HG03442 (cell line): ENCODE data around the gene HNMT.
"Not testable (repeated sequence)": the region's sequence is repeated elsewhere in the genome, so short reads cannot be mapped to it uniquely, and the experiment has no call there.

ENCODE experiments used
- ATAC-seq: cut with Tn5 transposase; IDR thresholded peaks from one replicate; pipeline ENCODE4 v1.9.1; 2021; ENCODE audit warnings: mild to moderate bottlenecking, moderate library complexity; ENCODE audit not compliant: unreplicated experiment

HNMT gene

DNA sequence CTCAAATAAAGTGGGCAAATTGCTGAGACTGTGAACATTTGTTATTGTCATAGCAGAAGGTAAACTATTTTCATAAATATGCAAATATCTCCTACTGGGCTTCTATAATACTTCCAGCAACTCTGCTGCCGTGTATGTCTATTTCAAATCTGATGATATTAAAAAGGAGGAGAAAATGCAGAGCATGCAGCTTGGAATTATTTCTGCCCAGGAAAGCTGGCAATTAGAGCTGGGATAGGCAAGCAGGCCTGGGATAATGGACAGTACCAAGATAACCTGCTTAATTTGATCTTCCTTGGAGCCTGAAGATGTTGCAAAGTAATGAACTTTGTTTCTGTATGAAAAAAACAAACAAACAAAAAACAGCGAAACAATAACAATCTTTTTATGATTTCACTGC lies 72.8 kb downstream of the HNMT start:
- ATAC-seq = no peak

DNA sequence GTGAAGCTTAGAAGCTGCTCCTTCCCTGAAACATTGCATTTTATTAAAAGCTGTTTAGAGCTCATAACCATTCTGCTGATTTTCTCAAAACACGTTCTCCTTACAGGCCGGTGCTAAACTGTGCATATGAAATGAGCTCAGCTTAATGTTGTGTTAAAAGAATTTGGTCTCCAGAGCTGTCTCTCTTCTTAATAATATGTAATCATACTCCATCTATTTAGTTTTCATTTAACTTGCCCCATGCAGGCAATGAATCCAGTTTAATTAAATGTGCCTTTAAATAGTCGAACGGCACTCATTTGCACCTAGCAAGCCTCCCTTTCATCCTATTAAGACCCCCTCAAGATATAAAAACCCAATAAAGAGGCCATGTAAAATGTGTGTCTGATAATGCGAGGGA lies 76.3 kb downstream of the HNMT start:
- no peak for ATAC-seq

DNA sequence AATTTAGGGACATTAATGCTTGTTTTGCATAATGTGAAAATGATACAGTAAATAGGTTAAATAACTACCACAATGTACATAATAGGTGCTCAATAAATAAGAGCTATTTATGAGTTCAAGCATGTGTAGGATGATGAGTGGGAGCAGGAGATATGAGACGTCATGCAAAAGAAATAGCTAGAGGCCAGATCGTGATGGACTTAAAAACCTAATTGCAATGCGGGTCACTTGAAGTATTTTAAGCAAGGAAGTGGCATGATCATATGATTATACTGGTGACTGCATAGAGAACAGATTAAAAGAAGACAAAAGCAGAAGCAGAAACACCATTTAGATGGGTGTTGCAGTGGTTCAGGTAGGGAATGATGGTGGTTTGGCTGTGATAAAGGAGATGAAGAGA lies 78.0 kb downstream of the HNMT start:
- no peak for ATAC-seq

DNA sequence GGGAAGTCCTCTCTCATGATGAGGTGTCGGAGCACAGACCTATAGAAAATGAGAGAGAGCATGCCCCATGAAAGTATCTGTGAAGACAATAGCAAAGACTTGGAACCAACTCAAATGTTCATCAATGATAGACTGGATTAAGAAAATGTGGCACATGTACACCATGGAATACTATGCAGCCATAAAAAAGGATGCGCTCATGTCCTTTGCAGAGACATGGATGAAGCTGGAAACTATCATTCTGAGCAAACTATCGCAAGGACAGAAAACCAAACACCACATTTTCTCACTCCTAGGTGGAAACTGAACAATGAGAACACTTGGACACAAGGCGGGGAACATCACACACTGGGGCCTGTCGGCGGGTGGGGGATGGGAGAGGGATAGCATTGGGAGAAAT lies 79.3 kb downstream of the HNMT start:
- ATAC-seq = not testable (repeated sequence)

DNA sequence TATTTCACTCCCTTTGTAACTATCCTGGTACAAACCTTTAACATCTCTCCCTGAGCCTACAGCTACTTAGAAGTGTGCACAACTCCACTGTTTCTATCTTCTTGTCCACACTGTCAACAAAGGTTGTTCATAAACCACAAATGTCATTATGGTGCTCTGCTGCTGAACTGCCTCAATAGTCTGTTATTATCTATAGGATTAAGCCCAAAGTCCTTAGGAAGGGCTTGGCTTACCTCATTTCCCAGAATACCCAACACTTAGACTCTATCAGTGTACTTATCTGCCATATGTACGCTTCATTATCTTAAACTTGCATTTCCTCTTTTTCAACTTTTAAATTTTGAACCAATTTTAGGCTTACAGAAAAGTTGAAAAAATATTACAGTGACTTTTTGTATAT lies 94.2 kb downstream of the HNMT start:
- ATAC-seq = no peak

GRCh38 chr2:138059487-138060300 lies 95.4 kb downstream of the HNMT start:
- ATAC-seq = no peak

- no peak for ATAC-seq
These were observed 96.0 kb downstream of the HNMT start for GRCh38 chr2:138060301-138060635.

DNA sequence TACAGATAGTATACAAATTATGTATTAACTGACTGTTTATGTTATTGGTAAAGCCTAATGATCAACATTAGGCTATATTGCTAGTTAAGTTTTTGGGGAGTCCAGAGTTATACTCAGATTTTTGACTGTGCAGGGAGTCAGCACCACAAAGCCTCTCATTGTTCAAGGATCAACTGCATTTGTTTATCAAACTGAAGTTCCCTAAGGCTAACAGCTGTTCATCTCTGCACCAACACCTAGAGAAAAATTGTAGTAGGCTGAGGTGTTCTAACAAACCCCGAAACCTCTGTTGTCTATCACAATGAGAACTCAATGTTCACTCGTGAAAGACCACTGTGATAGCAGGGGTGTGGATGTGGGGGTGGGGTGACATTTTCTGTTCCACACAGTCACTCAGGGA lies 97.7 kb downstream of the HNMT start:
- ATAC-seq = no peak

DNA sequence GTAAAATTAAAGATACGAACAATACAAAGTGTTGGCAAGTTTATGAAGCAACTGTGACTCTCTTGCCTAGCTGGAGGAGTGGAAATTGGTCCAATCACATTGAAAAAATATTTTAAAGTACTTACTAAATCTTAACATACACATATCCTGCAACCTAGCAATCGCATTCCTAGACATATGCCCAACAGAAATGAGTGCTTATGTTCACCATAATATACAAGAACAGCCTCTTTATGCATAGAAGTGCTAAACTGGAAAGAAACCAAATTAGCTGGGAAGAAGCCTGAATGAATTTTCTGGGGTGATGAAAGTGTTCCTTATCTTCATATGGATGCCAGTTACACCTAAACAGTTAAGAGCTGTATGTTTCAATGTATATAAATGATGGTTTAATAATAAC lies 98.9 kb downstream of the HNMT start:
- no peak for ATAC-seq
